H1 (cell line): ENCODE results near the gene MAP2K5. TPM values are rescaled to one million over a fixed set of nuclear protein-coding genes. Genes with fewer than 3 reads are reported as not detected.

ENCODE experiments used
- CTCF ChIA-PET: fragments of 300-600 bp; sonication (Branson Sonifier 250); formaldehyde crosslinking; loops from one replicate; lab custom pipeline; 2021; ENCODE audit not compliant: partially characterized antibody; lab: Charles Lee
- POLR2A ChIA-PET: fragments of 300-600 bp; sonication (Branson Sonifier 250); formaldehyde crosslinking; loops from one replicate; lab custom pipeline; 2021; ENCODE audit warnings: inconsistent platforms; ENCODE audit not compliant: partially characterized antibody; lab: Charles Lee
- DNase-seq, 2 experiments: peaks; one replicate each; pipeline versions ENCODE4 v3.0.0 to v3.0.0-alpha.2; 2010 to 2022; ENCODE audit warnings: low spot score in 2 of 2, low read depth in 1 of 2, mixed read lengths in 1 of 2
- FAIRE-seq: peaks from 2 replicates; lab custom pipeline; 2011; peaks lifted over from hg19 to GRCh38; lab: Jason Lieb, UNC
- H2AFZ ChIP-seq: 2 replicates; pipeline ENCODE4 v1.8.1; 2012; ENCODE audit warnings: low read length, inconsistent platforms
- H2AK5ac ChIP-seq: 2 replicates; pipeline ENCODE4 v1.6.1; 2013; ENCODE audit warnings: low read depth, low read length
- H2BK120ac ChIP-seq: replicated peaks from 2 replicates; pipeline ENCODE3; 2013; ENCODE audit warnings: low read depth, low read length, inconsistent platforms
- H2BK12ac ChIP-seq: 2 replicates; pipeline ENCODE4 v1.6.1; 2013; ENCODE audit warnings: low read depth, low read length
- H2BK15ac ChIP-seq: 2 replicates; pipeline ENCODE4 v1.6.1; 2013; ENCODE audit warnings: low read length
- H2BK20ac ChIP-seq: 2 replicates; pipeline ENCODE4 v1.6.1; 2013; ENCODE audit warnings: low read length
- H2BK5ac ChIP-seq: 2 replicates; pipeline ENCODE4 v1.6.1; 2013; ENCODE audit warnings: low read depth, low read length
- H3K14ac ChIP-seq: 2 replicates; pipeline ENCODE4 v1.6.1; 2013; ENCODE audit warnings: inconsistent platforms; ENCODE audit not compliant: insufficient read length
- H3K18ac ChIP-seq: 2 replicates; pipeline ENCODE4 v1.6.1; 2013; ENCODE audit warnings: low read length; ENCODE audit errors: extremely low read depth
- H3K23ac ChIP-seq: 2 replicates; pipeline ENCODE4 v1.6.1; 2013; ENCODE audit warnings: inconsistent platforms; ENCODE audit not compliant: insufficient read length
- H3K23me2 ChIP-seq: 2 replicates; pipeline ENCODE4 v1.6.1; 2013; ENCODE audit warnings: low read depth, low read length
- H3K27ac ChIP-seq: 2 replicates; pipeline ENCODE4 v1.6.1; 2011; ENCODE audit warnings: low read depth, low read length, inconsistent platforms
- H3K27me3 ChIP-seq, 4 experiments: replicated peaks in 1 of 4; 1 replicate in 1 of 4; 2 replicates in 3 of 4; pipeline versions ENCODE4 v1.6.1 to v1.8.1; 2011 to 2013; ENCODE audit warnings: low read length in 3 of 4, mild to moderate bottlenecking in 3 of 4, inconsistent platforms in 2 of 4, mixed read lengths in 2 of 4, moderate library complexity in 1 of 4; ENCODE audit not compliant: control insufficient read depth in 3 of 4, insufficient read depth in 3 of 4; ENCODE audit errors: extremely low read depth in 1 of 4
- H3K36me3 ChIP-seq, 4 experiments: 2 replicates each; pipeline versions ENCODE4 v1.6.1 to v1.8.1; 2011 to 2013; ENCODE audit warnings: mild to moderate bottlenecking in 4 of 4, low read length in 3 of 4, moderate library complexity in 2 of 4, control low read depth in 1 of 4, inconsistent platforms in 1 of 4; ENCODE audit not compliant: insufficient read depth in 4 of 4, control insufficient read depth in 2 of 4
- H3K4ac ChIP-seq: replicated peaks from 2 replicates; pipeline ENCODE3; 2013; ENCODE audit warnings: low read length, low read depth, mixed read lengths, inconsistent platforms; ENCODE audit not compliant: insufficient read length
- H3K4me1 ChIP-seq, 4 experiments: replicated peaks in 1 of 4; 1 replicate in 1 of 4; 2 replicates in 3 of 4; pipeline versions ENCODE4 v1.6.1 to v1.8.1; 2011 to 2013; ENCODE audit warnings: low read length in 3 of 4, inconsistent platforms in 2 of 4, mixed read lengths in 1 of 4; ENCODE audit not compliant: insufficient read depth in 4 of 4, control insufficient read depth in 3 of 4
- H3K4me2 ChIP-seq, 2 experiments: 2 replicates each; pipeline versions ENCODE4 v1.6.1 to v1.8.1; 2011 to 2013; ENCODE audit warnings: low read depth in 2 of 2, low read length in 2 of 2, control low read depth in 1 of 2, inconsistent platforms in 1 of 2, mild to moderate bottlenecking in 1 of 2; ENCODE audit not compliant: insufficient read depth in 1 of 2
- H3K4me3 ChIP-seq, 4 experiments: fragments of 200-600, 300-600 bp in 1 of 4; sonication (generic), shearing (Covaris generic), sonication (Bioruptor Twin) in 1 of 4; 2 replicates each; pipeline versions ENCODE4 v1.5.1 to v1.8.1; 2011 to 2016; ENCODE audit warnings: low read length in 4 of 4, low read depth in 3 of 4, control low read depth in 2 of 4, inconsistent platforms in 2 of 4, mild to moderate bottlenecking in 2 of 4, mixed read lengths in 1 of 4, moderate library complexity in 1 of 4; ENCODE audit not compliant: insufficient read depth in 2 of 4; ENCODE audit errors: extremely low read depth in 1 of 4
- H3K56ac ChIP-seq: replicated peaks from 2 replicates; pipeline ENCODE3; 2013; ENCODE audit warnings: low read depth, mild to moderate bottlenecking, mixed read lengths, low read length, inconsistent platforms; ENCODE audit not compliant: insufficient read length
- H3K79me1 ChIP-seq: 2 replicates; pipeline ENCODE4 v1.6.1; 2013; ENCODE audit warnings: low read depth, low read length, control low read depth
- H3K79me2 ChIP-seq, 2 experiments: 2 replicates each; pipeline versions ENCODE4 v1.6.1 to v1.8.1; 2012 to 2013; ENCODE audit warnings: low read length in 2 of 2, mild to moderate bottlenecking in 2 of 2, inconsistent platforms in 1 of 2; ENCODE audit not compliant: insufficient read depth in 2 of 2, control insufficient read depth in 1 of 2
- H3K9ac ChIP-seq, 4 experiments: replicated peaks in 1 of 4; 1 replicate in 1 of 4; 2 replicates in 3 of 4; pipeline versions ENCODE4 v1.6.1 to v1.8.1; 2011 to 2013; ENCODE audit warnings: low read depth in 3 of 4, low read length in 3 of 4, control low read depth in 2 of 4, mild to moderate bottlenecking in 2 of 4, moderate library complexity in 2 of 4, inconsistent platforms in 1 of 4; ENCODE audit errors: extremely low read depth in 1 of 4
- H3K9me3 ChIP-seq, 2 experiments: 2 replicates each; pipeline versions ENCODE4 v1.6.1 to v1.8.1; 2012 to 2013; ENCODE audit warnings: mild to moderate bottlenecking in 2 of 2, moderate library complexity in 2 of 2, control low read depth in 1 of 2, inconsistent platforms in 1 of 2, low read depth in 1 of 2, low read length in 1 of 2, mixed read lengths in 1 of 2; ENCODE audit not compliant: insufficient read depth in 2 of 2
- H4K20me1 ChIP-seq, 2 experiments: replicated peaks in 1 of 2; 2 replicates each; pipeline versions ENCODE3 to v1.8.1; 2011 to 2013; ENCODE audit warnings: inconsistent platforms in 2 of 2, low read length in 2 of 2, mild to moderate bottlenecking in 1 of 2; ENCODE audit not compliant: insufficient read depth in 2 of 2, control insufficient read depth in 1 of 2
- H4K5ac ChIP-seq: 2 replicates; pipeline ENCODE4 v1.6.1; 2013; ENCODE audit warnings: low read length, low read depth, mixed read lengths, inconsistent platforms; ENCODE audit not compliant: insufficient read length
- H4K8ac ChIP-seq: 2 replicates; pipeline ENCODE4 v1.8.0; 2013; ENCODE audit warnings: mild to moderate bottlenecking, moderate library complexity, low read length, inconsistent platforms; ENCODE audit not compliant: insufficient read depth; ENCODE audit errors: extremely low read depth
- H4K91ac ChIP-seq: replicated peaks from 2 replicates; pipeline ENCODE3; 2013; ENCODE audit warnings: low read length, mixed read lengths, inconsistent platforms; ENCODE audit not compliant: insufficient read length
- EZH2 ChIP-seq: fragments of 200-600 bp; sonication (generic); IDR thresholded peaks from 2 replicates; pipeline ENCODE4 v1.7.1; 2012; ENCODE audit warnings: low read depth, mild to moderate bottlenecking, moderate library complexity, low read length, inconsistent platforms; ENCODE audit not compliant: severe bottlenecking
- POLR2AphosphoS5 ChIP-seq: IDR thresholded peaks from 2 replicates; pipeline ENCODE4 v1.6.1; 2011; ENCODE audit warnings: low read depth, low read length
- RAD21 ChIP-seq, 2 experiments: IDR thresholded peaks in 1 of 2; conservative IDR thresholded peaks in 1 of 2; 2 replicates each; pipeline ENCODE4 v1.6.1; 2011; ENCODE audit warnings: low read depth in 2 of 2, low read length in 2 of 2, improper control_type of control experiment in 1 of 2, inconsistent platforms in 1 of 2, mild to moderate bottlenecking in 1 of 2, moderate library complexity in 1 of 2
- WGBS, 2 experiments: shearing (Covaris generic) in 1 of 2; methylation state at CpG; one replicate each; pipeline versions ENCODE4 v1.1.6 to v1.1.7; 2013 to 2015; ENCODE audit warnings: low lambda C conversion rate in 2 of 2, mixed read lengths in 2 of 2, inconsistent platforms in 1 of 2, low coverage in 1 of 2, missing lambda C conversion rate in 1 of 2; ENCODE audit not compliant: insufficient replicate concordance in 2 of 2, insufficient coverage in 1 of 2, insufficient read length in 1 of 2; ENCODE audit errors: extremely low coverage in 1 of 2, missing lambda C conversion rate in 1 of 2; 5-methylcytosine and 5-hydroxymethylcytosine counted together
- polyA plus RNA-seq, 7 experiments: library from polyadenylated mRNA; depleted of rRNA in 3 of 7; stranded (reverse) in 5 of 7; unstranded in 2 of 7; fragments of >200 nt in 5 of 7; fragments of 200-250 nt in 2 of 7; gene quantifications; 1 replicate in 5 of 7; 2 replicates in 1 of 7; 4 replicates in 1 of 7; pipeline versions ENCODE4 v1.2.1 to v1.2.3, GENCODE V29; 2011 to 2013; ENCODE audit warnings: missing spikeins in 2 of 7, mixed read lengths in 2 of 7
- total RNA-seq: library from RNA; stranded (reverse); fragmentation: NEBNext Ultra II Directional; extraction: Animal tissue kit (Norgen Biotek cat#: 25700); gene quantifications from 2 replicates; pipeline ENCODE4 v1.2.1, GENCODE V29; 2021
- TF ChIP-seq, protein P1 (sequence below), 3 experiments: IDR thresholded peaks; 1 replicate in 2 of 3; 2 replicates in 1 of 3; pipeline versions ENCODE4 v1.5.1 to v1.6.1; 2011; ENCODE audit warnings: low read length in 3 of 3, mild to moderate bottlenecking in 3 of 3, inconsistent platforms in 2 of 3, low read depth in 1 of 3, moderate library complexity in 1 of 3; ENCODE audit not compliant: insufficient read depth in 1 of 3; ENCODE audit errors: control extremely low read depth in 1 of 3

The MAP2K5 gene
- total and polyA plus RNA-seq, 2 of the 8 experiments (the other 6 are each of a cell fraction or from before 2014, with no cell fraction given) = 4.4 to 15.8 TPM

DNA sequence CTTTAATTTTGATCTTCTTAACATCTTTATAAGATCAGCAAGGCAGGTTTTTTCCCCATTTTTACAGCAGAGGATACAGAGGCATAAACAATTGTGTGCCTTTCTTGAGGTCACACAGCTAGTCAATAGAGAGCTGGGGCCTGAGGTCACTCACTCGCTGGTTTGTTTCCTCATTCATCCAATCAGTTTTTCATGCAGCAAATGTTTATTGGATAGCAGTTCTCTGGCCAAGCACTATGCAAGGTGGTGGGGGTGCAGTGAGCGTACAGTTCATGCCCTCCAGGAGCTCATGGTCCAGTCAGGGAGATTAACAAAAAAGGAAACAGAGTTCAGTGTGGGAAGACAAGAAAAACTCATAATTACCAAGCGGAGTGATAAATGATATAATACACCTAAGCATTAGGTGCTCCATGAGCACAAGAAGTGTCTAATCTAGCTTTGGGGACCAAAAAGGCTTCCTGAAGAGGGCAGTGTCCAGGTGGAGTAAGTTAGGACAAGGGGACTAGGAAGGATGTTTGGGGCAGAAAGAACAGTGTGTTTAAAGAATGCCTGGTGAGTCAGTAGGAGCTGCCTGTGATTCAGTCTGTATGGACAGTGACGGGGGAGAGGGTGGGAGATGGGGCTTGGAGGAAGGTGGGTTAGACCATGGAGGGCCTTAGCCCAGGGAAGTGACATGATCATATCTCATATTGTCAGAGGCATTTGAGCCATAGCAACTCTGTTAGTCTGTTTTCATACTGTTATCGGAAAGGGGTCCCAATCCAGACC, 29.3 kb downstream of the MAP2K5 start:
- Histone ChIP-seq H4K20me1 (no peaks in the 10 kb centered on the region), H3K4me1 (peaks cover 0 to 6% (median 0%) of the 10 kb centered on the region in 4 experiments; a peak in 2 of 7 replicates), H2BK120ac (no peak overlapping the region), H3K9ac (no peak overlapping the region), H2AFZ (no peak overlapping the region), H3K23me2 (no peaks in the 10 kb centered on the region), H3K14ac (no peak overlapping the region), H3K36me3 (no peaks in the 10 kb centered on the region), H3K27me3 (no peaks in the 10 kb centered on the region), H3K4ac (no peak overlapping the region), H4K5ac (no peak overlapping the region), H2BK20ac (no peak overlapping the region), H2BK12ac (no peak overlapping the region), H3K27ac (no peak overlapping the region), H3K4me2 (no peak overlapping the region), H3K56ac (no peak overlapping the region), H3K18ac (no peak overlapping the region), H2BK15ac (no peak overlapping the region), H2AK5ac (no peak overlapping the region), H4K8ac (no peak overlapping the region), H3K4me3 (no peak overlapping the region), H3K9me3 (no peaks in the 10 kb centered on the region), H3K79me2 (no peaks in the 10 kb centered on the region), H3K23ac (no peak overlapping the region), H4K91ac (no peak overlapping the region), H2BK5ac (no peak overlapping the region), H3K79me1 (no peaks in the 10 kb centered on the region)
- no peak for FAIRE-seq
- POLR2A ChIA-PET = interaction anchor here (0.6 kb wide), 1 partner anchor 358 kb away, joined by 3 read pairs; no protein-coding TSS in a partner anchor
- CTCF ChIA-PET = interaction anchor here (0.5 to 1.8 kb wide), 6 partner anchors 11 to 1051 kb away, joined by 3 to 8 read pairs (median 4); no protein-coding TSS in a partner anchor
- TF ChIP-seq, protein P1, sequence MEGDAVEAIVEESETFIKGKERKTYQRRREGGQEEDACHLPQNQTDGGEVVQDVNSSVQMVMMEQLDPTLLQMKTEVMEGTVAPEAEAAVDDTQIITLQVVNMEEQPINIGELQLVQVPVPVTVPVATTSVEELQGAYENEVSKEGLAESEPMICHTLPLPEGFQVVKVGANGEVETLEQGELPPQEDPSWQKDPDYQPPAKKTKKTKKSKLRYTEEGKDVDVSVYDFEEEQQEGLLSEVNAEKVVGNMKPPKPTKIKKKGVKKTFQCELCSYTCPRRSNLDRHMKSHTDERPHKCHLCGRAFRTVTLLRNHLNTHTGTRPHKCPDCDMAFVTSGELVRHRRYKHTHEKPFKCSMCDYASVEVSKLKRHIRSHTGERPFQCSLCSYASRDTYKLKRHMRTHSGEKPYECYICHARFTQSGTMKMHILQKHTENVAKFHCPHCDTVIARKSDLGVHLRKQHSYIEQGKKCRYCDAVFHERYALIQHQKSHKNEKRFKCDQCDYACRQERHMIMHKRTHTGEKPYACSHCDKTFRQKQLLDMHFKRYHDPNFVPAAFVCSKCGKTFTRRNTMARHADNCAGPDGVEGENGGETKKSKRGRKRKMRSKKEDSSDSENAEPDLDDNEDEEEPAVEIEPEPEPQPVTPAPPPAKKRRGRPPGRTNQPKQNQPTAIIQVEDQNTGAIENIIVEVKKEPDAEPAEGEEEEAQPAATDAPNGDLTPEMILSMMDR (IDR thresholded peaks at IDR 0.05; ENCODE audit: control extremely low read depth in 1 of 3, insufficient read depth in 1 of 3, low read depth in 1 of 3, low read length in 3 of 3) = no peak
- 0 out of 4 replicates have a peak, but pooled peaks of 1 of the 2 experiments have one; percentile 1 for TF ChIP-seq RAD21 (IDR thresholded peaks at IDR 0.05 in 1 of 2, conservative IDR thresholded peaks at IDR 0.05 in 1 of 2; ENCODE audit: low read depth in 2 of 2, low read length in 2 of 2)
- TF ChIP-seq POLR2AphosphoS5 = no peak
- no peak for TF ChIP-seq EZH2
- no peak for DNase-seq
- 92% methylated on average over 5 of the region's 5 CpGs; no CpG with 5 or more reads in 1 of the 2 experiments for WGBS, 2 experiments
